Pancreas (tissue), 10 donors: ENCODE data around the gene WDR82. TPM values are rescaled to one million over a fixed set of nuclear protein-coding genes. Genes with fewer than 3 reads are reported as not detected.

ENCODE experiments used
- ATAC-seq, 4 donors: fragments of 200-7000 bp; cut with Tn5 transposase; one replicate each; pipeline versions ENCODE4 v1.8.0 to v1.9.1; 2020; ENCODE audit warnings: mild to moderate bottlenecking in 4 of 4, moderate library complexity in 4 of 4
- DNase-seq, 6 donors: peaks; one replicate each; pipeline ENCODE4 v3.0.0-alpha.2; 2020
- FAIRE-seq: peaks from 2 replicates; lab custom pipeline; 2012; peaks lifted over from hg19 to GRCh38; lab: Jason Lieb, UNC
- H3K27ac ChIP-seq, 4 donors: fragments of 200-600 bp; sonication (generic); 1 replicate in 3 of 4; 2 replicates in 1 of 4; pipeline versions ENCODE4 v1.5.0 to v1.8.0; 2020
- H3K27me3 ChIP-seq, 4 donors: fragments of 200-600 bp; one replicate each; pipeline ENCODE4 v1.8.0; 2021
- H3K36me3 ChIP-seq, 3 donors: fragments of 200-600 bp; sonication (generic) in 1 of 3; one replicate each; pipeline versions ENCODE4 v1.5.0 to v1.8.0; 2020 to 2021
- H3K4me1 ChIP-seq, 3 donors: fragments of 200-600 bp; one replicate each; pipeline ENCODE4 v1.8.0; 2021
- H3K4me3 ChIP-seq, 4 donors: fragments of 200-600 bp; sonication (generic) in 2 of 4; one replicate each; pipeline versions ENCODE4 v1.5.0 to v1.8.0; 2020 to 2021
- H3K9me3 ChIP-seq, 4 donors: fragments of 200-600 bp; one replicate each; pipeline ENCODE4 v1.8.0; 2021
- CTCF ChIP-seq, 4 donors: fragments of 200-600 bp; sonication (generic) in 3 of 4; IDR thresholded peaks; one replicate each; pipeline versions ENCODE4 v1.5.0 to v1.8.0; 2021; ENCODE audit warnings: antibody characterized with exemption in 4 of 4
- WGBS, 2 donors: extraction: QIAGEN DNeasy Blood & Tissue Kit; methylation state at CpG; one replicate each; pipeline ENCODE4 v1.1.7; 2013; 5-methylcytosine and 5-hydroxymethylcytosine counted together
- intact Hi-C, 3 donors: fragments of 100-400 bp; cut with DNase I; formaldehyde crosslinking; loops; one replicate each; pipeline versions ENCODE4 v1.11.1 to v1.14.2; 2022
- polyA plus RNA-seq, 2 donors: library from polyadenylated mRNA; stranded (reverse); fragments of 200-250 nt; gene quantifications; one replicate each; pipeline ENCODE4 v1.2.3, GENCODE V29; 2013
- total RNA-seq, 6 donors: library from RNA; stranded (reverse); fragmentation: NEBNext Ultra II Directional in 4 of 6; extraction: Animal tissue kit (Norgen Biotek cat#: 25700) in 4 of 6; gene quantifications; one replicate each; pipeline versions ENCODE4 v1.2.1 to v1.2.4, GENCODE V29; 2021 to 2023
- donor health status: healthy with polysubstance abuse.
- donor health status: DM: no; HTN: no; CAD: no; lungs with moderate emphysema.
- donor health status: DM: no; HTN: no; CAD: no.
- donor health status: control.
- donor health status: control.
- donor health status: Bipolar disorder and iron deficiency.
- donor health status: DM: yes; HTN: yes; CAD: no.
- donor health status: DM: no; HTN: no; CAD: no.
- donor health status: DM: no; HTN: no; CAD: no.
- donor health status: DM: yes; HTN: yes; CAD: no.

The WDR82 gene
- total and polyA plus RNA-seq, 8 donors = 9.0 to 32.1 (median 18.8) TPM

- no peak for TF ChIP-seq CTCF (IDR thresholded peaks at IDR 0.05)
- Histone ChIP-seq H3K27me3 (no peaks in the 10 kb centered on the region), H3K9me3 (no peaks in the 10 kb centered on the region), H3K4me1 (no peaks in the 10 kb centered on the region), H3K27ac (no peak overlapping the region), H3K36me3 (peaks cover 7 to 80% (median 34%) of the 10 kb centered on the region in 3 donors), H3K4me3 (no peak overlapping the region)
- intact Hi-C loops = no loop called here
- no peak for FAIRE-seq
- ATAC-seq = no peak
- no peak for DNase-seq
- 51 to 60% methylated on average over 1 of the region's 1 CpG for WGBS, 2 donors
Measured at GRCh38 chr3:52259035-52259434, 19.4 kb downstream of the WDR82 start.

- ATAC-seq = no peak
- intact Hi-C loops = no loop called here
- no peak for TF ChIP-seq CTCF (IDR thresholded peaks at IDR 0.05)
- 66 to 69% methylated on average over 4 of the region's 4 CpGs for WGBS, 2 donors
- FAIRE-seq = no peak
- no peak overlapping the region for H3K4me3 ChIP-seq
- H3K9me3 ChIP-seq = no peaks in the 10 kb centered on the region
- peaks cover 11 to 81% (median 34%) of the 10 kb centered on the region in 3 donors for H3K36me3 ChIP-seq
- peak overlapping the region in 1 of 4 donors; percentile 18 for H3K27ac ChIP-seq
- H3K4me1 ChIP-seq = no peaks in the 10 kb centered on the region
- H3K27me3 ChIP-seq = no peaks in the 10 kb centered on the region
- no peak for DNase-seq
Measured at GRCh38 chr3:52257911-52258310, 20.5 kb downstream of the WDR82 start.

DNA sequence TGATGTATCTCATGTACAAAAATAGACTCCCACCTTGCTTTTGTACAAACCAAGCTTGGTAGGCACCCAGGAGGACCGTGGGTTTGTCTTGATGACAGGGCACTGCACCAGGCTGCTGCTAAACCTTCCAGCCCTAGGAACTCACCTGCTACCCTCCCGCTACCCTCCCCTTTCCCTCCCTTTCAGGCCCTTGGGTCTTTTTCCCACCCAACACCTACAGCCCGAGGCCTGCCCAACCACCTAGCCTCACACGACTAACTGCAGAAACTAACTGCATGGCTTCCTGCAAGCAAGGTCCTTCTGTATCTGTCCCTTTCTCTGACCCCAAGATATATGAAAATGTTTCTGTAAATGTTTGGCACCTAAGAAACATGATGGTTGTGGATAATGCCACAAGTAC is 21.8 kb downstream of the WDR82 start:
- ATAC-seq (no peak), DNase-seq (no peak), FAIRE-seq (no peak)
- peaks cover 11 to 69% (median 34%) of the 10 kb centered on the region in 3 donors for H3K36me3 ChIP-seq
- no peaks in the 10 kb centered on the region for H3K27me3 ChIP-seq
- WGBS, 2 donors = 84 to 85% methylated on average over 4 of the region's 4 CpGs
- H3K4me3 ChIP-seq = no peak overlapping the region
- H3K27ac ChIP-seq = no peak overlapping the region
- H3K9me3 ChIP-seq = no peaks in the 10 kb centered on the region
- no peak for TF ChIP-seq CTCF (IDR thresholded peaks at IDR 0.05)
- intact Hi-C loops = no loop called here
- no peaks in the 10 kb centered on the region for H3K4me1 ChIP-seq

- H3K9me3 ChIP-seq = no peaks in the 10 kb centered on the region
- H3K27me3 ChIP-seq = no peaks in the 10 kb centered on the region
- FAIRE-seq (no peak), ATAC-seq (no peak), DNase-seq (no peak)
- no peak for TF ChIP-seq CTCF (IDR thresholded peaks at IDR 0.05)
- H3K4me1 ChIP-seq = no peaks in the 10 kb centered on the region
- WGBS, 2 donors = 85% methylated on average over 3 of the region's 3 CpGs
- intact Hi-C loops = no loop called here
- no peak overlapping the region for H3K27ac ChIP-seq
- H3K4me3 ChIP-seq = no peak overlapping the region
- peaks cover 11 to 65% (median 34%) of the 10 kb centered on the region in 3 donors for H3K36me3 ChIP-seq
Measured at GRCh38 chr3:52256159-52256558, 22.3 kb downstream of the WDR82 start.

GRCh38 chr3:52254608-52255007 is 23.8 kb downstream of the WDR82 start:
- Histone ChIP-seq H3K9me3 (no peaks in the 10 kb centered on the region), H3K4me1 (no peaks in the 10 kb centered on the region), H3K36me3 (peaks cover 11 to 49% (median 27%) of the 10 kb centered on the region in 3 donors), H3K27me3 (no peaks in the 10 kb centered on the region), H3K27ac (no peak overlapping the region), H3K4me3 (no peak overlapping the region)
- no peak for DNase-seq
- FAIRE-seq = no peak
- ATAC-seq = no peak
- no peak for TF ChIP-seq CTCF (IDR thresholded peaks at IDR 0.05)
- WGBS, 2 donors = 88 to 90% methylated on average over 9 of the region's 9 CpGs
- intact Hi-C loops = no loop called here
